Heart left ventricle (tissue), 16 donors: Measurements from ENCODE around the gene LITAF. TPM values are rescaled to one million over a fixed set of nuclear protein-coding genes. Genes with fewer than 3 reads are reported as not detected.

Experiments
- ATAC-seq, 4 donors: fragments of 200-7000 bp; cut with Tn5 transposase; one replicate each; pipeline ENCODE4 v1.9.1; 2020 to 2022; ENCODE audit warnings: moderate library complexity in 4 of 4, mild to moderate bottlenecking in 3 of 4, moderate number of reproducible peaks in 1 of 4
- DNase-seq, 5 donors: peaks; one replicate each; pipeline ENCODE4 v3.0.0-alpha.2; 2020
- H3K27ac ChIP-seq, 12 donors: fragments of 200-600 bp; sonication (generic) in 4 of 12; one replicate each; pipeline versions ENCODE4 v1.5.0 to v1.8.0; 2016 to 2022; ENCODE audit warnings: mild to moderate bottlenecking in 2 of 12
- H3K27me3 ChIP-seq, 9 donors: fragments of 200-600 bp; sonication (generic) in 2 of 9; one replicate each; pipeline versions ENCODE4 v1.5.1 to v1.8.0; 2016 to 2022; ENCODE audit warnings: mild to moderate bottlenecking in 3 of 9
- H3K36me3 ChIP-seq, 9 donors: fragments of 200-600 bp; sonication (generic) in 2 of 9; one replicate each; pipeline versions ENCODE4 v1.5.0 to v1.8.0; 2018 to 2022; ENCODE audit warnings: mild to moderate bottlenecking in 2 of 9
- H3K4me1 ChIP-seq, 12 donors: fragments of 200-600 bp; sonication (generic) in 4 of 12; one replicate each; pipeline versions ENCODE4 v1.5.0 to v1.8.0; 2016 to 2022; ENCODE audit warnings: mild to moderate bottlenecking in 3 of 12
- H3K4me3 ChIP-seq, 12 donors: fragments of 200-600 bp; sonication (generic) in 4 of 12; one replicate each; pipeline versions ENCODE4 v1.5.0 to v1.8.0; 2017 to 2022; ENCODE audit warnings: mild to moderate bottlenecking in 9 of 12, moderate library complexity in 4 of 12
- H3K9me3 ChIP-seq, 12 donors: fragments of 200-600 bp; sonication (generic) in 4 of 12; one replicate each; pipeline versions ENCODE4 v1.5.0 to v1.8.0; 2016 to 2022; ENCODE audit warnings: mild to moderate bottlenecking in 1 of 12
- CTCF ChIP-seq, 12 donors: fragments of 200-600 bp; sonication (generic) in 4 of 12; IDR thresholded peaks; one replicate each; pipeline versions ENCODE4 v1.5.0 to v1.8.0; 2018 to 2022; ENCODE audit warnings: antibody characterized with exemption in 12 of 12, mild to moderate bottlenecking in 5 of 12
- POLR2A ChIP-seq, 2 donors: fragments of 450-650 bp; IDR thresholded peaks; one replicate each; pipeline ENCODE4 v1.6.1; 2017; ENCODE audit warnings: antibody characterized with exemption in 2 of 2, mild to moderate bottlenecking in 2 of 2, moderate library complexity in 2 of 2
- WGBS, 4 donors: extraction: QIAGEN DNeasy Blood & Tissue Kit in 2 of 4; methylation state at CpG; one replicate each; pipeline versions ENCODE4 v1.1.5 to v1.1.7; 2013 to 2018; 5-methylcytosine and 5-hydroxymethylcytosine counted together
- intact Hi-C, 10 donors: fragments of 100-400 bp; cut with DNase I; formaldehyde crosslinking; loops; one replicate each; pipeline versions ENCODE4 v1.11.1 to v1.14.2; 2022
- long read RNA-seq, 3 donors: library from polyadenylated mRNA; unstranded; transcript quantifications; one replicate each; pipeline ENCODE4 v2.0.0, GENCODE V29; 2020 to 2021
- polyA plus RNA-seq, 2 donors: library from polyadenylated mRNA; stranded (reverse); fragments of 200-250 nt; gene quantifications; one replicate each; pipeline ENCODE4 v1.2.3, GENCODE V29; 2013
- total RNA-seq, 9 donors: library from RNA; depleted of rRNA in 2 of 9; stranded (reverse); fragments of >200 nt in 2 of 9; fragmentation: NEBNext Ultra II Directional in 3 of 9; extraction: Animal tissue kit (Norgen Biotek cat#: 25700) in 3 of 9; gene quantifications; one replicate each; pipeline versions ENCODE4 v1.1.0 to v1.2.4, GENCODE V29; 2016 to 2023
- donor health status: ischemic (EF 13 %, LVEDD 7.1; RV severe dilation, severe dysfunction).
- donor health status: healthy with polysubstance abuse.
- donor health status: DM: no; HTN: yes; CAD: no.
- donor health status: DM: no; HTN: no; CAD: no.
- donor health status: ischemic (EF 25% LVEDD 6.9; RV normal size, moderate dysfunction).
- donor health status: ischemic (EF 25% LVEDD 5.7; RV mildly dilated, moderate dysfunction).
- donor health status: healthy.
- donor health status: DM: yes; HTN: yes; CAD: no.
- donor health status: ischemic (EF 35%, LVEDD 5.7; RV mildly dilated, moderate dysfunction).
- donor health status: nonischemic (EF 11% LVEDD 7.7; RV severe dilation, severe dysfunction).
- donor health status: DM: yes; HTN: yes; CAD: no.
- donor health status: PGD.
- donor health status: ischemic (EF 29% LVEDD 5.4; RV normal size, mild dysfunction).
- donor health status: nonischemic (EF 23%, LVEDD 6.1; RV moderate dilation, normal function).

LITAF gene
- 100 to 1,000 TPM in 1 of 9 donors, 10 to 100 TPM in 8; 34.1 to 133 (median 54.0) TPM for total RNA-seq
- polyA plus RNA-seq, result 10 to 100 TPM; 12.2 to 32.5 TPM
- long read RNA-seq, donor 1, transcript LITAF-221 (4 exons, 2,467 nt), result major isoform, 9 of 35 reads
- long read RNA-seq, donor 1, partial matches to known transcripts, result 8 of 35 reads
- long read RNA-seq, donor 1, other reads (novel, unspliced or antisense), result 15 of 35 reads
- long read RNA-seq, donor 2, transcript LITAF-221 (4 exons, 2,467 nt), result major isoform, 98 of 204 reads
- long read RNA-seq, donor 2, transcript LITAF-205 (4 exons, 1,118 nt), result minor isoform, 7 of 204 reads
- long read RNA-seq, donor 2, partial matches to known transcripts, result 34 of 204 reads
- long read RNA-seq, donor 2, other reads (novel, unspliced or antisense), result 63 of 204 reads
- long read RNA-seq, donor 3, transcript LITAF-221 (4 exons, 2,467 nt), result major isoform, 18 of 43 reads
- long read RNA-seq, donor 3, partial matches to known transcripts, result 9 of 43 reads
- long read RNA-seq, donor 3, other reads (novel, unspliced or antisense), result 14 of 43 reads

DNA sequence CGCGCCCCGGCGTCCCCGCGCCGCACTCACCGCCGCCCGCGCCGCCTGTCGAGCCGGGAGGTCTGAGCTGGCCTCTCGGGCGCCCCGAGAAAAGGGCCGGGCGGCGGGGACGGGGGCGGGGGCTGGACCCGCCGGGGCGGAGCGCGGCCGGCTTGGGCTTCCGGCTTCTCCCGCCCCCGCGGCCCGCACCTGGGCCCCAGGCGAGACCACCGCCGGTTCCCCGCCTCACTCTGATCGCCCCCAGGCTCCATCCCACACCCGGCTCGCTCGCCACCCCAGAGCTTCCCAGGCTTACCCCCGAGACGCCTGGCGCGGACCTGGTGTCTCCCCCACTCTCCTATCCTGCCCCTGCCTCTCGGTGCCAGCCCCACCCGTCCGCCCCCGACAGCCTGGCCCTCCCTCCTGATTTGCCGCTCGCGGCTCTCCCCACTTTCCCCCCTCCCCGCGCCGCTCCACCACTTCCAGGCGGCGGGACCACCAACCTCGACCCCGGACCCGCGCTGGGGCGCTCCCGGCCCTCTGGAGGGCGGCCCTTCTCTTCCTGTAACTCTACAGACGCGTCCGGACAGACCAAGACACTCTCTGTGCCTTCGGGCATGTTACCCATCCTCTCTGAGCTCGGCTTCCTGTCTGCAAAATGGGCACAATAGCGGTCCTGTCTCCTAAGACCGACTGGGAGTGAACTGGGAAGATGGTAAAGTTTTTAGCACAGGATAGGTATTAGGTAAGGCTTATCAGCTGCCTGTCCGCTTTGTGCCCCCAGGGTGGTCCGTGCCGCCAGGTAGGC, at the start of gene LITAF:
LITAF (minus strand) TSS at position 64 of the 787 bp plus-strand sequence. CDS start 30,189 bp downstream, outside the sequence.
- 1 to 4% (median 4%) methylated on average over 41 to 74 of the region's 74 CpGs for WGBS, 4 donors
- peak; percentile 28 to 90 (median 82) for ATAC-seq

GRCh38 chr16:11636172-11636721, 49.5 kb upstream of the LITAF start:
- Histone ChIP-seq H3K9me3 (no peaks in the 10 kb centered on the region), H3K4me1 (peaks cover 0 to 43% (median 18%) of the 10 kb centered on the region in 12 donors), H3K27me3 (no peaks in the 10 kb centered on the region), H3K27ac (no peak overlapping the region), H3K36me3 (no peaks in the 10 kb centered on the region), H3K4me3 (no peak overlapping the region)
- ATAC-seq, result no peak
- no peak for DNase-seq
- intact Hi-C loops, result loop anchor here in 1 of 10 donors (10.0 kb wide), 2 partner anchors 51 to 131 kb away; partner anchors contain the start of gene LITAF
- 35 to 49% (median 47%) methylated on average over 14 of the region's 14 CpGs for WGBS, 4 donors
- no peak for TF ChIP-seq CTCF (IDR thresholded peaks at IDR 0.05)
- no peak for TF ChIP-seq POLR2A (IDR thresholded peaks at IDR 0.05)

More for the DNA sequence above, at the start of gene LITAF:
- Histone ChIP-seq H3K27ac (peak within 1 kb of the TSS; percentile 81 to 98 (median 92)), H3K4me1 (peaks cover 0 to 52% (median 19%) of the 10 kb centered on the region in 12 donors), H3K9me3 (peaks cover 0 to 4% (median 0%) of the 10 kb centered on the region in 12 donors), H3K36me3 (no peaks in the 10 kb centered on the region), H3K27me3 (no peaks in the 10 kb centered on the region), H3K4me3 (peak within 1 kb of the TSS; percentile 58 to 98 (median 84))
- intact Hi-C loops, result loop anchor here in 5 of 10 donors (2.0 to 10.0 kb wide), 5 partner anchors 35 to 58 kb away; no protein-coding TSS in a partner anchor
- peak in 1 of 2 donors; percentile 73 for TF ChIP-seq POLR2A (IDR thresholded peaks at IDR 0.05)
- TF ChIP-seq CTCF (IDR thresholded peaks at IDR 0.05), result peak in 3 of 12 donors; percentile 5 to 15 (median 7)
- DNase-seq, result peak; percentile 73 to 87 (median 77)

DNA sequence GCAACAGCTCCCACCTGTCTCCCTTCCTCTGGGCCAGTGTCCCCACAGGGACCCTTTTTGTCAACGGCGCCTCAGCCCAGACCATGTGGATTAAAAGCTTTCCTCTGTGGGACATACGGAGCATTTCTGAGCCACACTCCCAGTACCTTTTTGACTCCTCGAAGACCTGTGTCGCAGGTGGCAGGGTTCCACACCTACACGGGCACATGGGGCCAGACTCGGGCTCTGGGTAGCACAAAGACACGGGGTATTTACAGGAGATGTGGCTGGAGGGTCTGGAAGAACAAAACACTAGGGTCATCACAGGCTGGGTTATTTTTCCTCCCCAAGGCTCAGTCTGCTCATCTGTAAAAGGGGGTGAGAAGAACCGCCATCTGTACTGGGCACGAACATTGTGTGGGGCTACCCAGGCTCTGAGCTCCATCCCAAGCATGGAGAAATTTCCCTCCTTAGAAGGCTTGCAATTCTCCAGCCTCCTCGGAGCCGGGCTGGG, 49.0 kb upstream of the LITAF start:
- Histone ChIP-seq H3K9me3 (no peaks in the 10 kb centered on the region), H3K27ac (no peak overlapping the region), H3K4me3 (no peak overlapping the region), H3K4me1 (peaks cover 0 to 38% (median 13%) of the 10 kb centered on the region in 12 donors), H3K36me3 (no peaks in the 10 kb centered on the region), H3K27me3 (no peaks in the 10 kb centered on the region)
- TF ChIP-seq CTCF (IDR thresholded peaks at IDR 0.05) (no peak), POLR2A (IDR thresholded peaks at IDR 0.05) (no peak)
- intact Hi-C loops, result loop anchor here in 1 of 10 donors (10.0 kb wide), 2 partner anchors 51 to 131 kb away; partner anchors contain the start of gene LITAF
- 71 to 83% (median 80%) methylated on average over 12 of the region's 12 CpGs for WGBS, 4 donors
- no peak for DNase-seq
- ATAC-seq, result no peak
